GM10266 (cell line): ENCODE data around the gene DDX50.
A peak's percentile ranks its signal among the peaks of the same experiment; 100 is the strongest.

ENCODE experiments used
- DNase-seq: peaks from one replicate; pipeline ENCODE4 v3.0.0; 2012; ENCODE audit errors: extremely low spot score
- CTCF ChIP-seq: IDR thresholded peaks from 2 replicates; pipeline ENCODE4 v1.5.1; 2012; ENCODE audit warnings: mild to moderate bottlenecking, low read depth; ENCODE audit not compliant: control insufficient read depth, insufficient read depth; ENCODE audit errors: missing control alignments

The DDX50 gene

GRCh38 chr10:68878496-68878895 is 22.6 kb upstream of the DDX50 start:
- no peak for TF ChIP-seq CTCF
- DNase-seq = no peak

- no peak for TF ChIP-seq CTCF
- no peak for DNase-seq
Measured at GRCh38 chr10:68879628-68880027, 21.5 kb upstream of the DDX50 start.

GRCh38 chr10:68880181-68880580 is 20.9 kb upstream of the DDX50 start:
- DNase-seq = no peak
- TF ChIP-seq CTCF = no peak

GRCh38 chr10:68895041-68895440 is 6.1 kb upstream of the DDX50 start:
- no peak for DNase-seq

GRCh38 chr10:68897336-68897741 is 3.8 kb upstream of the DDX50 start:
- peak; percentile 51 for TF ChIP-seq CTCF
- DNase-seq = peak; percentile 45

More at GRCh38 chr10:68895041-68895440, 6.1 kb upstream of the DDX50 start:
- no peak for TF ChIP-seq CTCF

DNA sequence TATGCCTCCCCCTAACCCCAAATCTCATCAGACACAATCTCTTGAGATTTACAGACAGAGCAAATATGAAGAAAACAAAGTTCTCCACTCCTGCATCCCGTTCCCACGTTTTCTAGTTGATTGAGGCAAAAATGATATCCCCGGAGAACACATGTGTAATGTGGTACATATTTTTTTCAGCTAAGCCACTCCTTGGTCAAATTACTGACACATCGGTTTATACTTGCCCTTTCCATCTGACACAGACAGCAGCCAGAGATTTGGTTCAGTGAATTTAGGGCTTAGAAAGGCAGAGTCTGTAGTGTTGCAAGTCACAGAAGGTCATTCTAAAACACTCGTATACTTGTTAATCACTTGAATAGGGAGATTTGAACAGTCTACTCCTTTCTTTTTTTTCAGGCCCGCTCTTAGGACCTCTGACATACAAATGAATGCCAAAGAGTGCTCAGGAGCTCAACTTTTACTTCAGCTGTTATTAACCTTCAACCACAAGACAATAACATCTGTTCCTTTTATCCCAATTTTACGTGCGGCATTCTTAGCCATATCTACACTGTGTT is 1.8 kb upstream of the DDX50 start:
- no peak for TF ChIP-seq CTCF
- no peak for DNase-seq

DNA sequence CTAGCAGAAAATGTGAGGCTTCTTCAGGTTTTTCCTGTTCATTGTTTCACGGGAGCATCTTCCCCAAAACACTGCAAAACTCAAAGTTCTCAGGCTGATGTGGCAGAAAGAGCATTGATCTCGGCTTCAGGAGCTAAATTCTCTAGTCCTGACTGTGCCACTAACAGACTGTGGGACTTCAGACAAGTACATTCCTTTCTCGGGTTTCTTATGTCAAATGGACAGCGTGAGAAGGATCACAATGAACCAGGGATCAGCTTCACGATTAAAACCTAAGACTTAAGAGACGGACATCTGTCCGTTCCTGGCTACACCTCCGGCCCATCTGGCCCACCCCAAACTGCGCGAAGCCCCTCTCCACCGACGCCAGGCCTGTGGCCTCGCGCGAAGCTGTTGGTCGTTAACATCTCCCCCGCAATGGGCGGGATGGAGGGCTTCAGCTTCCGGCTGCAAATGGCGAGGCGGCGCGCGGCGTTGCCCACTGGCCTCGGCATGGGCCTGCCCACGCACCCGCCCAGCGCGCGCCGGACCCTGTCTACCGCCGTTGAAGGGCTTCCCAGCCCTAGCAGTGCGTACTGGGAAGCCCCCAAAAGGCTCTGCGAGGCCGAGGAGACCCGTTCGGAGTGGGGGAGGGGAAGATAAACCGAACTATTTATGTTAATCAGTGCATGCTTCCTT is 549 bp upstream of the DDX50 start:
- no peak for DNase-seq
- no peak for TF ChIP-seq CTCF
